ENCODE results near the gene OR14A2.

DNA sequence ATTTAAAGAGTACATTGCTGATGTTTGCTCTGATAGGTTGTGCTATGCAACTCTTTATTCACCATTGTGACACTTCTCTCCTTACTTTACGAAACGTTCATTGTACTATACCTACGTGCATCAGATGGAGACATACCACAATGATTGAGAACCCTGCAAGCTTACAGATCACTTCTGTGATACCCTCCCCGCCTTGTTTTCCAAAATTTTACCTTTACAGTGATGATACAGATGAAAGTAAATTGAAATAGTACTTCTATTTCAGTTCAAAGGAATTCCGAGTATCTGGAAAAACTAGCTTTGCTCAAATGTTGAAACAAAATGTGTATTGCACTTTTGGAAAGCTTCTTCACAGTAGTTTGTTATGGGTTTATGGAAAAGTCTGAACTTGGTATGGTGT, 6.2 kb downstream of the OR14A2 start:
- TF ChIP-seq, protein P1, sequence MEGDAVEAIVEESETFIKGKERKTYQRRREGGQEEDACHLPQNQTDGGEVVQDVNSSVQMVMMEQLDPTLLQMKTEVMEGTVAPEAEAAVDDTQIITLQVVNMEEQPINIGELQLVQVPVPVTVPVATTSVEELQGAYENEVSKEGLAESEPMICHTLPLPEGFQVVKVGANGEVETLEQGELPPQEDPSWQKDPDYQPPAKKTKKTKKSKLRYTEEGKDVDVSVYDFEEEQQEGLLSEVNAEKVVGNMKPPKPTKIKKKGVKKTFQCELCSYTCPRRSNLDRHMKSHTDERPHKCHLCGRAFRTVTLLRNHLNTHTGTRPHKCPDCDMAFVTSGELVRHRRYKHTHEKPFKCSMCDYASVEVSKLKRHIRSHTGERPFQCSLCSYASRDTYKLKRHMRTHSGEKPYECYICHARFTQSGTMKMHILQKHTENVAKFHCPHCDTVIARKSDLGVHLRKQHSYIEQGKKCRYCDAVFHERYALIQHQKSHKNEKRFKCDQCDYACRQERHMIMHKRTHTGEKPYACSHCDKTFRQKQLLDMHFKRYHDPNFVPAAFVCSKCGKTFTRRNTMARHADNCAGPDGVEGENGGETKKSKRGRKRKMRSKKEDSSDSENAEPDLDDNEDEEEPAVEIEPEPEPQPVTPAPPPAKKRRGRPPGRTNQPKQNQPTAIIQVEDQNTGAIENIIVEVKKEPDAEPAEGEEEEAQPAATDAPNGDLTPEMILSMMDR (IDR thresholded peaks at IDR 0.05; ENCODE audit: insufficient read depth, low read depth, low read length) = no peak
- no peak for TF ChIP-seq EZH2 (IDR thresholded peaks at IDR 0.05; ENCODE audit: insufficient read depth, low read length)

Data from astrocyte (in vitro differentiated cells and primary cell).